Measurements from ENCODE around the gene SLC2A11. TPM values are rescaled to one million over a fixed set of nuclear protein-coding genes. Genes with fewer than 3 reads are reported as not detected.

Gene SLC2A11
- total and polyA plus RNA-seq, 10 of the 15 experiments (the other 5 are each of a cell fraction or from before 2014, with no cell fraction given), result 0.98 to 18.3 (median 8.6) TPM

- TF ChIP-seq EP300 (IDR thresholded peaks at IDR 0.05; ENCODE audit: borderline replicate concordance in 1 of 2, control insufficient read depth in 1 of 2, low read depth in 2 of 2, low read length in 2 of 2) (no peak), BCL3 (IDR thresholded peaks at IDR 0.05; ENCODE audit: borderline replicate concordance, insufficient read depth, low read depth, low read length, poor library complexity, severe bottlenecking) (no peak)
- TF ChIP-seq, protein P1, sequence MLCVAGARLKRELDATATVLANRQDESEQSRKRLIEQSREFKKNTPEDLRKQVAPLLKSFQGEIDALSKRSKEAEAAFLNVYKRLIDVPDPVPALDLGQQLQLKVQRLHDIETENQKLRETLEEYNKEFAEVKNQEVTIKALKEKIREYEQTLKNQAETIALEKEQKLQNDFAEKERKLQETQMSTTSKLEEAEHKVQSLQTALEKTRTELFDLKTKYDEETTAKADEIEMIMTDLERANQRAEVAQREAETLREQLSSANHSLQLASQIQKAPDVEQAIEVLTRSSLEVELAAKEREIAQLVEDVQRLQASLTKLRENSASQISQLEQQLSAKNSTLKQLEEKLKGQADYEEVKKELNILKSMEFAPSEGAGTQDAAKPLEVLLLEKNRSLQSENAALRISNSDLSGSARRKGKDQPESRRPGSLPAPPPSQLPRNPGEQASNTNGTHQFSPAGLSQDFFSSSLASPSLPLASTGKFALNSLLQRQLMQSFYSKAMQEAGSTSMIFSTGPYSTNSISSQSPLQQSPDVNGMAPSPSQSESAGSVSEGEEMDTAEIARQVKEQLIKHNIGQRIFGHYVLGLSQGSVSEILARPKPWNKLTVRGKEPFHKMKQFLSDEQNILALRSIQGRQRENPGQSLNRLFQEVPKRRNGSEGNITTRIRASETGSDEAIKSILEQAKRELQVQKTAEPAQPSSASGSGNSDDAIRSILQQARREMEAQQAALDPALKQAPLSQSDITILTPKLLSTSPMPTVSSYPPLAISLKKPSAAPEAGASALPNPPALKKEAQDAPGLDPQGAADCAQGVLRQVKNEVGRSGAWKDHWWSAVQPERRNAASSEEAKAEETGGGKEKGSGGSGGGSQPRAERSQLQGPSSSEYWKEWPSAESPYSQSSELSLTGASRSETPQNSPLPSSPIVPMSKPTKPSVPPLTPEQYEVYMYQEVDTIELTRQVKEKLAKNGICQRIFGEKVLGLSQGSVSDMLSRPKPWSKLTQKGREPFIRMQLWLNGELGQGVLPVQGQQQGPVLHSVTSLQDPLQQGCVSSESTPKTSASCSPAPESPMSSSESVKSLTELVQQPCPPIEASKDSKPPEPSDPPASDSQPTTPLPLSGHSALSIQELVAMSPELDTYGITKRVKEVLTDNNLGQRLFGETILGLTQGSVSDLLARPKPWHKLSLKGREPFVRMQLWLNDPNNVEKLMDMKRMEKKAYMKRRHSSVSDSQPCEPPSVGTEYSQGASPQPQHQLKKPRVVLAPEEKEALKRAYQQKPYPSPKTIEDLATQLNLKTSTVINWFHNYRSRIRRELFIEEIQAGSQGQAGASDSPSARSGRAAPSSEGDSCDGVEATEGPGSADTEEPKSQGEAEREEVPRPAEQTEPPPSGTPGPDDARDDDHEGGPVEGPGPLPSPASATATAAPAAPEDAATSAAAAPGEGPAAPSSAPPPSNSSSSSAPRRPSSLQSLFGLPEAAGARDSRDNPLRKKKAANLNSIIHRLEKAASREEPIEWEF (IDR thresholded peaks at IDR 0.05; ENCODE audit: insufficient replicate concordance, low read depth, low read length), result no peak
- TF ChIP-seq, protein P2, sequence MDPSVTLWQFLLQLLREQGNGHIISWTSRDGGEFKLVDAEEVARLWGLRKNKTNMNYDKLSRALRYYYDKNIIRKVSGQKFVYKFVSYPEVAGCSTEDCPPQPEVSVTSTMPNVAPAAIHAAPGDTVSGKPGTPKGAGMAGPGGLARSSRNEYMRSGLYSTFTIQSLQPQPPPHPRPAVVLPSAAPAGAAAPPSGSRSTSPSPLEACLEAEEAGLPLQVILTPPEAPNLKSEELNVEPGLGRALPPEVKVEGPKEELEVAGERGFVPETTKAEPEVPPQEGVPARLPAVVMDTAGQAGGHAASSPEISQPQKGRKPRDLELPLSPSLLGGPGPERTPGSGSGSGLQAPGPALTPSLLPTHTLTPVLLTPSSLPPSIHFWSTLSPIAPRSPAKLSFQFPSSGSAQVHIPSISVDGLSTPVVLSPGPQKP (IDR thresholded peaks at IDR 0.05; ENCODE audit: low read depth, low read length), result no peak
Measured at GRCh38 chr22:23832226-23833016, 25.3 kb upstream of the SLC2A11 start (continued).

Measured in GM12878 (cell line).